HCT116 (cell line): Measurements from ENCODE around the gene LRRC9. TPM values are rescaled to one million over a fixed set of nuclear protein-coding genes. Genes with fewer than 3 reads are reported as not detected.

ENCODE experiments used
- ATAC-seq: fragments of 200-7000 bp; cut with Tn5 transposase; 2 replicates; pipeline ENCODE4 v1.9.1; 2020; ENCODE audit warnings: mild to moderate bottlenecking, moderate library complexity
- BruUV-seq: library from RNA; stranded (reverse); fragments of 400-500 nt; replicated peaks from 2 replicates; lab custom pipeline; 2021; lab: Mats Ljungman, UMichigan
- CTCF ChIA-PET: fragments of 300-600 bp; sonication (Branson Sonifier 250); formaldehyde crosslinking; loops from one replicate; lab custom pipeline; 2021; ENCODE audit warnings: antibody characterized with exemption; lab: Charles Lee
- POLR2A ChIA-PET: fragments of 300-600, 350-600 bp; sonication (Branson Sonifier 250); formaldehyde crosslinking; loops from one replicate; lab custom pipeline; 2021; ENCODE audit warnings: antibody characterized with exemption; lab: Charles Lee
- RAD21 ChIA-PET, 2 experiments: fragments of 300-600 bp; sonication (Branson Sonifier 250); formaldehyde crosslinking; loops; one replicate each; lab custom pipeline; 2023; ENCODE audit warnings: low total read pairs in 2 of 2; ENCODE audit not compliant: uncharacterized antibody in 2 of 2, unreplicated experiment in 2 of 2, low non-redundant PET in 1 of 2; lab: Charles Lee
- DNase-seq: peaks from one replicate; pipeline ENCODE4 v3.0.0-alpha.2; 2010; ENCODE audit warnings: low read depth, low spot score
- H2AFZ ChIP-seq: fragments of 200-600 bp; shearing (Covaris generic), sonication (generic); 2 replicates; pipeline ENCODE4 v1.6.1; 2017; ENCODE audit warnings: low read depth, mixed run types, mixed read lengths, antibody characterized with exemption, low read length; ENCODE audit not compliant: poor library complexity, severe bottlenecking
- H3K27ac ChIP-seq: 2 replicates; pipeline ENCODE4 v1.5.1; 2012; ENCODE audit warnings: low read depth, low read length
- H3K27me3 ChIP-seq: fragments of 200-600 bp; sonication (generic); 2 replicates; pipeline ENCODE4 v1.6.1; 2016; ENCODE audit warnings: mixed run types, low read length, mixed read lengths; ENCODE audit not compliant: insufficient read depth
- H3K36me3 ChIP-seq, 2 experiments: fragments of 200-500 bp in 1 of 2; fragments of 200-600 bp in 1 of 2; sonication (Bioruptor generic) in 1 of 2; sonication (generic) in 1 of 2; 2 replicates each; pipeline versions ENCODE4 v1.5.1 to v1.6.1; 2014 to 2016; ENCODE audit warnings: low read length in 2 of 2, inconsistent platforms in 1 of 2, mixed read lengths in 1 of 2, mixed run types in 1 of 2; ENCODE audit not compliant: insufficient read depth in 2 of 2, control insufficient read depth in 1 of 2
- H3K4me1 ChIP-seq, 2 experiments: fragments of 200-600 bp in 1 of 2; sonication (generic) in 1 of 2; 2 replicates each; pipeline versions ENCODE4 v1.5.1 to v1.6.1; 2012 to 2017; ENCODE audit warnings: low read length in 2 of 2, inconsistent platforms in 1 of 2, mild to moderate bottlenecking in 1 of 2, mixed read lengths in 1 of 2, mixed run types in 1 of 2, moderate library complexity in 1 of 2; ENCODE audit not compliant: insufficient read depth in 2 of 2, control insufficient read depth in 1 of 2
- H3K4me2 ChIP-seq: fragments of 200-600 bp; sonication (generic); 2 replicates; pipeline ENCODE4 v1.6.1; 2017; ENCODE audit warnings: mixed run types, low read length, mixed read lengths
- H3K4me3 ChIP-seq, 2 experiments: fragments of 200-600 bp in 1 of 2; sonication (generic) in 1 of 2; replicated peaks in 1 of 2; 2 replicates each; pipeline ENCODE4 v1.5.1; 2011 to 2016; ENCODE audit warnings: low read length in 2 of 2, control low read depth in 1 of 2, low read depth in 1 of 2, mild to moderate bottlenecking in 1 of 2, mixed read lengths in 1 of 2, mixed run types in 1 of 2
- H3K79me2 ChIP-seq: fragments of 200-600 bp; sonication (generic); 2 replicates; pipeline ENCODE4 v1.6.1; 2017; ENCODE audit warnings: mild to moderate bottlenecking, mixed run types, low read length, moderate library complexity, mixed read lengths; ENCODE audit not compliant: insufficient read depth
- H3K9ac ChIP-seq: fragments of 200-600 bp; sonication (generic); 2 replicates; pipeline ENCODE4 v1.6.1; 2016; ENCODE audit warnings: low read length, mixed read lengths
- H3K9me2 ChIP-seq: fragments of 200-600 bp; sonication (generic), shearing (Covaris generic); 2 replicates; pipeline ENCODE4 v1.6.1; 2017; ENCODE audit warnings: mixed run types, mild to moderate bottlenecking, moderate library complexity; ENCODE audit not compliant: insufficient read depth
- H3K9me3 ChIP-seq, 2 experiments: fragments of 200-500 bp in 1 of 2; fragments of 200-600 bp in 1 of 2; sonication (Bioruptor generic) in 1 of 2; sonication (generic) in 1 of 2; 2 replicates each; pipeline ENCODE4 v1.6.1; 2014 to 2017; ENCODE audit warnings: low read length in 2 of 2, mixed read lengths in 2 of 2, inconsistent platforms in 1 of 2, low read depth in 1 of 2, mild to moderate bottlenecking in 1 of 2, mixed run types in 1 of 2, moderate library complexity in 1 of 2; ENCODE audit not compliant: control insufficient read depth in 1 of 2, insufficient read depth in 1 of 2
- H4K20me1 ChIP-seq: fragments of 200-600 bp; sonication (generic), shearing (Covaris generic); 2 replicates; pipeline ENCODE4 v1.6.1; 2017; ENCODE audit warnings: mixed run types, mild to moderate bottlenecking, moderate library complexity; ENCODE audit not compliant: insufficient read depth
- CBX3 ChIP-seq: IDR thresholded peaks from 2 replicates; pipeline ENCODE4 v1.6.1; 2012; ENCODE audit warnings: low read depth
- EZH2 ChIP-seq: fragments of 200-600 bp; sonication (generic); IDR thresholded peaks from 2 replicates; pipeline ENCODE4 v1.6.1; 2017; ENCODE audit warnings: antibody characterized with exemption, mixed run types
- FOSL1 ChIP-seq: IDR thresholded peaks from 2 replicates; pipeline ENCODE4 v1.6.1; 2012; ENCODE audit warnings: low read depth
- JUND ChIP-seq: IDR thresholded peaks from 2 replicates; pipeline ENCODE4 v1.6.1; 2012
- POLR2A ChIP-seq: IDR thresholded peaks from 2 replicates; pipeline ENCODE4 v1.7.0; 2011; ENCODE audit warnings: borderline replicate concordance; ENCODE audit not compliant: insufficient read depth, insufficient read length; ENCODE audit errors: extremely low read depth
- POLR2AphosphoS5 ChIP-seq: IDR thresholded peaks from 2 replicates; pipeline ENCODE4 v1.6.1; 2011; ENCODE audit warnings: mild to moderate bottlenecking, low read depth, low read length, moderate library complexity
- RAD21 ChIP-seq: IDR thresholded peaks from 2 replicates; pipeline ENCODE4 v1.6.1; 2012; ENCODE audit warnings: low read depth, mild to moderate bottlenecking
- SIN3A ChIP-seq: IDR thresholded peaks from 2 replicates; pipeline ENCODE4 v1.6.1; 2012; ENCODE audit warnings: low read depth
- SP1 ChIP-seq: IDR thresholded peaks from 2 replicates; pipeline ENCODE4 v1.6.1; 2012; ENCODE audit warnings: low read depth
- ZFX ChIP-seq: fragments of 450-650 bp; IDR thresholded peaks from 2 replicates; pipeline ENCODE4 v1.6.1; 2017
- intact Hi-C: fragments of 100-400 bp; cut with micrococcal nuclease; formaldehyde crosslinking; loops from 2 replicates; pipeline ENCODE4 v1.10.0; 2022
- total RNA-seq: library from RNA; stranded (reverse); gene quantifications from one replicate; pipeline ENCODE4 v1.2.1, GENCODE V29; 2021; ENCODE audit not compliant: unreplicated experiment
- TF ChIP-seq, protein P1 (sequence below), 3 experiments: fragments of 200-600 bp in 1 of 3; sonication (generic) in 1 of 3; IDR thresholded peaks in 2 of 3; conservative IDR thresholded peaks in 1 of 3; 2 replicates each; pipeline ENCODE4 v1.5.1; 2012 to 2017; ENCODE audit warnings: low read depth in 2 of 3, low read length in 2 of 3, antibody characterized with exemption in 1 of 3, borderline replicate concordance in 1 of 3, control low read depth in 1 of 3, mild to moderate bottlenecking in 1 of 3, mixed read lengths in 1 of 3, mixed run types in 1 of 3, moderate library complexity in 1 of 3; ENCODE audit not compliant: insufficient read depth in 1 of 3
- TF ChIP-seq, protein P2 (sequence below): IDR thresholded peaks from 2 replicates; pipeline ENCODE4 v1.6.1; 2011; ENCODE audit warnings: mild to moderate bottlenecking, low read length, moderate library complexity; ENCODE audit not compliant: insufficient replicate concordance; ENCODE audit errors: extremely low read depth
- TF ChIP-seq, protein P3 (sequence below): IDR thresholded peaks from 2 replicates; pipeline ENCODE4 v1.6.1; 2012

Gene LRRC9
- total RNA-seq, 1 experiment from 2014 or later: not detected

DNA sequence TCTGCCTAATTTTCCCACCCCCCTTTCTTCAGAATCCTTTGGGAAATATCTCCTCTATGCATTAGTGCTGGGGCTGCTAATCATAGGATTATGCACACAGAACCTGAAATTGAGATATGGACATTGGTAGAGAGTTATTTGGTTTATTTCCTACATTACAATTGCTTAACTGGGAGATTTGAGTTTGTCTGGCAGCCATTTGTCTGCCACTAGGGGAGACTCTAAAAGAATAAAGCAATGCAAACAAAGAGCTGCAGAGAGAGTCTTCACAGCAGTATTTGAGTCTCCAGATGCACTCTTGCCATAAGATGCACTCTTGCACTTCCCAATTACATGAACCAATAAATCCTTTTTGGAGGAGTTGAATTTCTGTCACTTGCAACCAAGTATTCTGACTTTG lies 159.8 kb downstream of the LRRC9 start:
- RAD21 ChIA-PET: no interaction called here

DNA sequence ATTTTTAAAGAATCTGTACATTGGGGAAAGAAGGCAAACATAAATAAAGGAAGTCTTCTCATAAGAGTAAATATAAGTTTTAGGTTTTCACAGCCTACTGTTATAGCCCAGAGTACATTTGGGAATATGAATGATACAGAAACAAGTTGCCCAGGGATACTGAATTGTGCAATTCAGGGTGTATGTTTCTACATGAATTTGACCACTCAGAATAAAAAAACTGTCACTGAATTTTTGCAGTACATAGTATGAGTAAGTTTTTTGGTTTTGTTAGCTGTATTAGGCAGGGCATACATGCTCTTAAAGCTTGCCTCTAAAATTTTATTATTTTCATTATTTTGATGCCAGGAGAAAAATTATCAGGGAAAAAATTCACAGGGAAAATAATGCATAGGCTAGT lies 165.1 kb downstream of the LRRC9 start:
- Histone ChIP-seq H3K9ac (no peak overlapping the region), H2AFZ (no peak overlapping the region), H3K36me3 (no peaks in the 10 kb centered on the region), H3K27ac (no peak overlapping the region), H3K4me1 (no peaks in the 10 kb centered on the region; a peak in 1 of 4 replicates), H3K9me2 (no peaks in the 10 kb centered on the region), H3K9me3 (no peaks in the 10 kb centered on the region), H3K4me2 (no peak overlapping the region), H3K79me2 (no peaks in the 10 kb centered on the region), H3K27me3 (no peaks in the 10 kb centered on the region), H4K20me1 (no peaks in the 10 kb centered on the region), H3K4me3 (no peak overlapping the region)
- intact Hi-C loops: no loop called here
- ChIA-PET RAD21 (no interaction called here), CTCF (no interaction called here), POLR2A (no interaction called here)
- BruUV-seq: no TSS peak
- no peak for DNase-seq
- no peak for ATAC-seq
- TF ChIP-seq, protein P1, sequence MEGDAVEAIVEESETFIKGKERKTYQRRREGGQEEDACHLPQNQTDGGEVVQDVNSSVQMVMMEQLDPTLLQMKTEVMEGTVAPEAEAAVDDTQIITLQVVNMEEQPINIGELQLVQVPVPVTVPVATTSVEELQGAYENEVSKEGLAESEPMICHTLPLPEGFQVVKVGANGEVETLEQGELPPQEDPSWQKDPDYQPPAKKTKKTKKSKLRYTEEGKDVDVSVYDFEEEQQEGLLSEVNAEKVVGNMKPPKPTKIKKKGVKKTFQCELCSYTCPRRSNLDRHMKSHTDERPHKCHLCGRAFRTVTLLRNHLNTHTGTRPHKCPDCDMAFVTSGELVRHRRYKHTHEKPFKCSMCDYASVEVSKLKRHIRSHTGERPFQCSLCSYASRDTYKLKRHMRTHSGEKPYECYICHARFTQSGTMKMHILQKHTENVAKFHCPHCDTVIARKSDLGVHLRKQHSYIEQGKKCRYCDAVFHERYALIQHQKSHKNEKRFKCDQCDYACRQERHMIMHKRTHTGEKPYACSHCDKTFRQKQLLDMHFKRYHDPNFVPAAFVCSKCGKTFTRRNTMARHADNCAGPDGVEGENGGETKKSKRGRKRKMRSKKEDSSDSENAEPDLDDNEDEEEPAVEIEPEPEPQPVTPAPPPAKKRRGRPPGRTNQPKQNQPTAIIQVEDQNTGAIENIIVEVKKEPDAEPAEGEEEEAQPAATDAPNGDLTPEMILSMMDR (IDR thresholded peaks at IDR 0.05 in 2 of 3, conservative IDR thresholded peaks at IDR 0.05 in 1 of 3; ENCODE audit: borderline replicate concordance in 1 of 3, insufficient read depth in 1 of 3, low read depth in 2 of 3, low read length in 2 of 3): no peak
- TF ChIP-seq RAD21 (no peak), POLR2A (no peak), CBX3 (no peak), ZFX (no peak), FOSL1 (no peak), EZH2 (no peak), POLR2AphosphoS5 (no peak), JUND (no peak), SIN3A (no peak), SP1 (no peak)
- TF ChIP-seq, protein P2, sequence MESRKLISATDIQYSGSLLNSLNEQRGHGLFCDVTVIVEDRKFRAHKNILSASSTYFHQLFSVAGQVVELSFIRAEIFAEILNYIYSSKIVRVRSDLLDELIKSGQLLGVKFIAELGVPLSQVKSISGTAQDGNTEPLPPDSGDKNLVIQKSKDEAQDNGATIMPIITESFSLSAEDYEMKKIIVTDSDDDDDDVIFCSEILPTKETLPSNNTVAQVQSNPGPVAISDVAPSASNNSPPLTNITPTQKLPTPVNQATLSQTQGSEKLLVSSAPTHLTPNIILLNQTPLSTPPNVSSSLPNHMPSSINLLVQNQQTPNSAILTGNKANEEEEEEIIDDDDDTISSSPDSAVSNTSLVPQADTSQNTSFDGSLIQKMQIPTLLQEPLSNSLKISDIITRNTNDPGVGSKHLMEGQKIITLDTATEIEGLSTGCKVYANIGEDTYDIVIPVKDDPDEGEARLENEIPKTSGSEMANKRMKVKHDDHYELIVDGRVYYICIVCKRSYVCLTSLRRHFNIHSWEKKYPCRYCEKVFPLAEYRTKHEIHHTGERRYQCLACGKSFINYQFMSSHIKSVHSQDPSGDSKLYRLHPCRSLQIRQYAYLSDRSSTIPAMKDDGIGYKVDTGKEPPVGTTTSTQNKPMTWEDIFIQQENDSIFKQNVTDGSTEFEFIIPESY: no peak

More for the DNA sequence above, 159.8 kb downstream of the LRRC9 start:
- Histone ChIP-seq H2AFZ (no peak overlapping the region), H3K27me3 (no peaks in the 10 kb centered on the region), H3K4me1 (no peaks in the 10 kb centered on the region), H4K20me1 (no peaks in the 10 kb centered on the region), H3K36me3 (no peaks in the 10 kb centered on the region), H3K4me2 (no peak overlapping the region), H3K27ac (no peak overlapping the region), H3K4me3 (no peak overlapping the region), H3K79me2 (no peaks in the 10 kb centered on the region), H3K9me2 (no peaks in the 10 kb centered on the region), H3K9me3 (no peaks in the 10 kb centered on the region), H3K9ac (no peak overlapping the region)
- intact Hi-C loops: no loop called here
- TF ChIP-seq, protein P3, sequence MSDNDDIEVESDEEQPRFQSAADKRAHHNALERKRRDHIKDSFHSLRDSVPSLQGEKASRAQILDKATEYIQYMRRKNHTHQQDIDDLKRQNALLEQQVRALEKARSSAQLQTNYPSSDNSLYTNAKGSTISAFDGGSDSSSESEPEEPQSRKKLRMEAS: no peak
- TF ChIP-seq, protein P1 (IDR thresholded peaks at IDR 0.05 in 2 of 3, conservative IDR thresholded peaks at IDR 0.05 in 1 of 3; ENCODE audit: borderline replicate concordance in 1 of 3, insufficient read depth in 1 of 3, low read depth in 2 of 3, low read length in 2 of 3): peak in 2 of 3 experiments; percentile 26 to 28; a peak in 1 of 6 replicates
- ChIA-PET POLR2A (no interaction called here), CTCF (interaction anchor here (0.6 kb wide), 2 partner anchors 9 to 13 kb away, joined by 3 read pairs; no protein-coding TSS in a partner anchor)
- DNase-seq: no peak
- no peak for ATAC-seq
- no TSS peak for BruUV-seq
